Brain pericyte (primary cell): ENCODE data around the gene GRN.
"Not testable (repeated sequence)": the region's sequence is repeated elsewhere in the genome, so short reads cannot be mapped to it uniquely, and the experiment has no call there.

Experiments used
- DNase-seq: peaks from one replicate; pipeline ENCODE4 v3.0.0-alpha.2; 2012; ENCODE audit warnings: low read depth, low spot score

Gene GRN

GRCh38 chr17:44321246-44322120 lies 23.6 kb upstream of the GRN start:
- no peak for DNase-seq

DNA sequence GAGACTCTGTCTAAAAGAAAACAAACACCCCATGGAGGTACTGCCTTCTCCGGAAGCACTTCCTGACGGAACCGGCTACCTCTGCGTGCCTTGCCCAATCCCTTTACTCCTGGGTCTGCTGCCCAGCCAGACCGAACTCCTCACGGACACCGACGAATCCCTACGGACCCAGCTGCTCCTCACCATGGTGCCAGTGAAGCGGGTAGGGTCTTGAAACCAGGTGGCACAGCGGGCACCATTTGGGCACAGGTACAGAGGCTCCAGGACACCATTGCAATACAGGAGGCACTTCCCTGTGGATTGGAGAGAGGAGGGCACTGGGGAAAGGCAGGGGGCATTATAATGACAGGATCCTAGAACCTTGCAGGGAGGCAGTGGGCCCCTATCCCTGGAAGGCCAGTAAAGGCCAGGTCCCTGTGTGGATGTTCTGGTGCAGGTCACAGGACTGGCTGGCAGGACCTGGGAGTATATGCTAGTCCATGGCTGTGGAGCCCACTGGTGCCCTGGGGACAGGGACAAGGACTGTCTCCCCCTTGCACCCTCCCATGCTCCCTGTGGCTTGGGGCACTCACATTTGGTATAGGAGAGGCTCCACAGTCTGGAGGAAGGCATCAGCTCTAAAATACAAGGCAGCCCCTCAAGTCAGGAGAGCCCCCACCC lies 22.7 kb upstream of the GRN start:
- DNase-seq: no peak

DNA sequence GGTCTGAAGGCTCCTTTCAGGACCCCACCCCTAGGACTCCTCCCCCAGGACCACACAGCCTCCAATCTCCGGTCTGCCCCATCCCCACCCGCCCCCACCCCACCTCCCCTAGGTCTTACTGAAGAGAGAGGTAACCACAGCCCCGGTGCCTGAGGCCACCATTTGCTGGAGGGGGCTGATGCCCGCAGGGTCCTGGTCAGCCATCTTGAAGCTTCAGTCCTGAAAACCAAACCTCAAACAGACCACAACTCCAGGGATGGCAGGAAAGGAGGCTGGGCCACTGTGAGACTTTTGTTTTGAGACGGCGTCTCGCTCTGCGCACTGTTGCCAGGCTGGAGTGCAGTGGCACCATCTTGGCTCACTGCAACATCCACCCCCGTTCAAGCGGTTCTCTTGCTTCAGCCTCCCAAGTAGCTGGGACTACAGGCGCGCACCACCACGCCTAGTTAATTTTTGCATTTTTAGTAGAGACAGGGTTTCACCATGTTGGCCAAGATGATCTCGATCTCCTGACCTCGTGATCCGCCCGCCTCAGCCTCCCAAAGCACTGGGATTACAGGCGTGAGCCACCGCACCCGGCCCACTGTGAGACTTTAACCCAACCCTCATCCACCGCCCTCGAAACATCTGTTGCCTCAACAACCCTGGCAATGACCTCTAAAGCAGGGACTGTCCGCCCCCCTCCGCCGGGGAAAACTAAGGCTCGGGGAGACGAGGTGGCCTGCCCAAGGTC lies 21.6 kb upstream of the GRN start:
- no peak for DNase-seq

GRCh38 chr17:44324092-44324570 lies 21.0 kb upstream of the GRN start:
- DNase-seq: no peak

- DNase-seq: peak; percentile 65
Measured at GRCh38 chr17:44324571-44325275, 20.4 kb upstream of the GRN start, which contains the start of gene SLC25A39. TSS of gene SLC25A39 (minus strand) at chr17:44324823. CDS start at chr17:44323562, 1,261 bp downstream.

- DNase-seq: peak; percentile 82
Measured at GRCh38 chr17:44326861-44327444, 18.1 kb upstream of the GRN start.

GRCh38 chr17:44327715-44328449 lies 17.2 kb upstream of the GRN start:
- DNase-seq: no peak

DNA sequence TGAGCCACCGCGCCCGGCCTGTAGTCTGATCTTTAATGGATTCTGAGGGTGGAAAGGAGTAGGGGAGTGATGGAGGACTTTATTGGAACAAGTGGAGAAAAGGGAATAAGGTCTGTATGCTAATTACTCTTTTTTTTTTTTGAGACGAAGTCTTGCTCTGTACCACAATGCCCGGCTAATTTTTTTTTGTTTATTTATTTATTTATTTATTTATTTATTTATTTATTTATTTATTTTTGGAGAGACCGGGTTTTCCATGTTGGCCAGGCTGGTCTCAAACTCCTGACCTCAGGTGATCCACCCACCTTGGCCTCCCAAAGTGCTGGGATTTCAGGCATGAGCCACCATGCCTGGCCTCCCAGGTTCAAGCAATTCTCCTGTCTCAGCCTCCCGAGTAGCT lies 15.6 kb upstream of the GRN start:
- not testable (repeated sequence) for DNase-seq

- DNase-seq: not testable (repeated sequence)
Measured at GRCh38 chr17:44330263-44330662, 14.8 kb upstream of the GRN start.

DNA sequence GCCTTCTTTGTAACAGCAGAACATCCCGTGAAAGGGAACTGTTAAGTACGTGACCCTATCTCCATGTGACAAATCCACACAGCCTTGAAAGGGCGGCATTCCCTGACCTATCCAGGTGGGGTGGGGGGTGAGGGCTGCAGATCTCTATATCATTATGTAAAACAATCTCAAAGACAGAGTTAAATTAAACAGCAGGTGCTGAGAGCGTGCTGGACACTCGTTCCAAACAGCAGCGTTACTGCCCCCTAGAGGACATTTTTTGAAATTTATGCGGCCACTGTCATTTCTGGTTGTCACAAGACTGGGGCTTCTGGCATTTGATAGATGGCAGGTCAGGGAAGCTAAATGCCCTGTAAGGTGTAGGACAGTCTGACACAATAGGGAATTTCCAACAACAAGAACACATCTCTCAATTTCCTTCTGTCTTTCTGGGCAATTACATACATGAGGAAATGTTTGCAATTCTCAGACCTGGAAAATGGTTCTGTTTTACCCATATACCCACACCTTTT lies 13.8 kb upstream of the GRN start:
- no peak for DNase-seq

DNA sequence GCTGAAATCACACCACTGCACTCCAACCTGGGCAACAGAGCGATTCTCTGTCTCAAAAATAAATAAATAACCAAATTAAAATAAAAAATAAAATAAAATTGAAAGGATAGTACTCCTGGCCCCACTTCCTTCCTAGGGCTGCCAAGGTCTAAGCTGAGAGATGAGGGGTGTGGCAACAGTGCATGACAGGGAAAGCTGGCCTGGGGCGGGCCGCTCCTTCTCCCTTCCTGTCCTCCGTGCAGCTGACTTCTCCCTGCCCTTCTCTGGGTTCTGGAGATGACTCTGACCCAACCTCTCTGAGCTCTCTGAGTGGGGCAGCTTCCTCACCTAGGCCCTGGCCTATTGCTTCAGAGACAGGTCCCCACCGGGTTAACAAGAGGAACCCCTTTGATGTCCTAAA lies 11.7 kb upstream of the GRN start:
- no peak for DNase-seq

GRCh38 chr17:44334315-44334714 lies 10.8 kb upstream of the GRN start:
- DNase-seq: no peak

GRCh38 chr17:44334727-44335126 lies 10.4 kb upstream of the GRN start:
- DNase-seq: no peak

- DNase-seq: no peak
Measured at GRCh38 chr17:44335564-44335963, 9.5 kb upstream of the GRN start.

GRCh38 chr17:44335968-44336367 lies 9.1 kb upstream of the GRN start:
- no peak for DNase-seq

GRCh38 chr17:44338702-44339101 lies 6.4 kb upstream of the GRN start:
- no peak for DNase-seq

DNA sequence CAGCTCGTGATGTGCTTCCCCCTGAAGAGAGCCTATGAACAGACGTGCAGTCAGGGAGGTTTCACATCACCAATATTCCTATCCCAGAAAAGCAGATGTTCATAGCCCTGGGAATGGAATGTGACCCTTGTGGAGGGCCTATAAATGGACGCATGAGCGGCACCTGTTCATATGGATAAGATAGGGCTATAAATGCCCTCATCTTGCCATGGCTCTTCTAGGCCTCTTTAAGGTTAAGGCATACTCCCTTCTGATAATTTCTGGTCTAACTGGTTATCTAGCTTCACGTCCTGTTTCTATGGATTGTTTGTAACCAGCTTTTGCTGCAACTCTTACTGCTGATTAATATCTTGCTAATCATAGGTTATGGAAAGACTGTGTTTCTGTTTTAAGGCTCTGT lies 4.5 kb upstream of the GRN start:
- not testable (repeated sequence) for DNase-seq

DNA sequence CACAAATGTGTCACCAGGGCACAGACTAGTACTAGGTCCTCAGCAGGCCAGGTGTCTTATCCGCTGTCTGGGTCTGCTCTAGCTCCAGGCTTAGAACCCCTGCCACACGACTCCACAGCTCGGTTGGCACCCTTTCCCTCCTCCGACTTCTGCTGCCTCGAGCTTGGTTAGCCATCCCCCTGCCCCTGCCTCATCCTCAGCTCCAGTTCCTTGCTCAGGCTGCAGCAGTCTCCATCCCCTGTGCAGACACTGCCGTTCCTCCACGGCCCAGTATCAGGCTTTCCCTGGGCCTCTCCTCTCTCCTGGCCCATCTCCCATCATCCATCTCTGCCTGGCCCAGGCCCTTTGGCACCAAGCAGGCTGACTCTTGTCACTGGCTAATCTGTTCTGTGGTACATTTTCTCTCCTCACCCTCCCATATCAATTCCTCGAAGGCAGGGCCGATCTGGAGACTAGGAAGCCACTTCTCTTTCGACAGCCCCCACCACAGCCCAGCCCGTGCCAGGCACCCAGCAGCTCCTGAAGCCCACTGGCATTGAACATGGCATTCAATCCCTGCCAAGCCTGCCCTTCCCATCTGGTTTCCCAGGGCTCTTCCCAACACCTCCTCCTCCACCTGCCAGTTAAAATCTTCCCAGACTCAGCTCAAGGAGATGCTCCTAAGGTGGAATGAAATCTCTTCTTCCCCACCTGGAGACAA lies 1.4 kb upstream of the GRN start:
- no peak for DNase-seq

DNA sequence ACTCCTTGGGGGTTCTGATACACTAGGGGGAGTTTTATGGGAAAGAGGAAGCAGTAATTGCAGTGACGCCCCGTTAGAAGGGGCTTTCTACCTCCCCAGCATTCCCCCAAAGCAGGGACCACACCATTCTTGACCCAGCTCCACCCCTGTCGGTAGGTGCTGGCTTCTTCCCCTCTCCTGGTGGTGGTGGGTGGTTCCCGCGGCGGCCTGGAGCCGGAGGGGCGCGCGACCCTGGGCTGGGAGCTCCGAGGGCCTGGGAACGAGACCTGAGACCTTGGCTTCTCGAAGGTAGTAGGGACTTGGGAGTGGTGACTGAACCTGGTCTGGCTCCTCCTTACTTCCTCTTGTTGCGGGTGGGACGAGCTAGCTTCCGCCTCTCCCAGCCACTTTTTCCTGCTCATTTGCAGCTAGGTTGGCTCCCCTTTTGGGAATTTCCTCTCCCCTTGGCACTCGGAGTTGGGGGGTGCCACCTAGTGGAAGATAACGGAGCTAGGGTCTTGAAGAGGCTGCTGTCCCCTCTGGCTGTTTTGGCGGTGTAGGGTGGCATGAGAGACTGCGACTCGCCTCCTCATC lies 438 bp downstream of the GRN start:
- DNase-seq: no peak
